SKM-1 treated with dmso at 0.1 percent for 144 hours (cell line): Measurements from ENCODE around the gene NCDN.
"Not testable (repeated sequence)": the region's sequence is repeated elsewhere in the genome, so short reads cannot be mapped to it uniquely, and the experiment has no call there.

Experiments used
- DNase-seq: peaks from one replicate; lab custom pipeline; 2025; ENCODE audit not compliant: unreplicated experiment; lab: John Stamatoyannopoulos, UW

The NCDN gene

GRCh38 chr1:35568975-35569395 lies 11.4 kb downstream of the NCDN start:
- peak; percentile 46 for DNase-seq

GRCh38 chr1:35569936-35570335 lies 12.3 kb downstream of the NCDN start:
- DNase-seq: no peak

- no peak for DNase-seq
These were observed 13.1 kb downstream of the NCDN start for GRCh38 chr1:35570589-35571137.

GRCh38 chr1:35571263-35571662 lies 13.7 kb downstream of the NCDN start:
- no peak for DNase-seq

- DNase-seq: no peak
These were observed 14.7 kb downstream of the NCDN start for GRCh38 chr1:35572296-35572695.

GRCh38 chr1:35573198-35574124 lies 15.9 kb downstream of the NCDN start, which contains the start of gene TFAP2E:
Gene TFAP2E, plus strand, starts transcription at chr1:35573314. Its CDS starts 264 bp downstream, at chr1:35573578.
- DNase-seq: no peak

GRCh38 chr1:35574125-35574654 lies 16.6 kb downstream of the NCDN start:
- DNase-seq: no peak

GRCh38 chr1:35574655-35575415 lies 17.2 kb downstream of the NCDN start:
- no peak for DNase-seq

GRCh38 chr1:35575416-35575958 lies 17.9 kb downstream of the NCDN start:
- DNase-seq: no peak

- DNase-seq: peak; percentile 65
These were observed 18.6 kb downstream of the NCDN start for GRCh38 chr1:35576061-35576765.

GRCh38 chr1:35576766-35577070 lies 19.1 kb downstream of the NCDN start:
- DNase-seq: not testable (repeated sequence)

- DNase-seq: peak; percentile 75
These were observed 19.7 kb downstream of the NCDN start for GRCh38 chr1:35577071-35577998.

GRCh38 chr1:35580949-35581388 lies 23.4 kb downstream of the NCDN start:
- no peak for DNase-seq

- not testable (repeated sequence) for DNase-seq
These were observed 24.0 kb downstream of the NCDN start for GRCh38 chr1:35581621-35582020.

GRCh38 chr1:35585281-35585680 lies 27.7 kb downstream of the NCDN start:
- DNase-seq: no peak

GRCh38 chr1:35585805-35586204 lies 28.2 kb downstream of the NCDN start:
- not testable (repeated sequence) for DNase-seq

GRCh38 chr1:35586808-35587207 lies 29.2 kb downstream of the NCDN start:
- no peak for DNase-seq

- no peak for DNase-seq
These were observed 30.1 kb downstream of the NCDN start for GRCh38 chr1:35587736-35588135.

GRCh38 chr1:35588197-35588910 lies 30.8 kb downstream of the NCDN start:
- DNase-seq: no peak
